GM18867 (cell line): ENCODE data around the gene THSD4.
"Not testable (repeated sequence)": the region's sequence is repeated elsewhere in the genome, so short reads cannot be mapped to it uniquely, and the experiment has no call there.

Source experiments
- ATAC-seq: cut with Tn5 transposase; IDR thresholded peaks from one replicate; pipeline ENCODE4 v1.9.1; 2021; ENCODE audit warnings: mild to moderate bottlenecking, moderate library complexity; ENCODE audit not compliant: unreplicated experiment

Gene THSD4

GRCh38 chr15:71145648-71146047, 30.4 kb downstream of the THSD4 start:
- ATAC-seq, result no peak

GRCh38 chr15:71146580-71146982, 31.3 kb downstream of the THSD4 start:
- ATAC-seq, result no peak

- no peak for ATAC-seq
These were observed 32.8 kb downstream of the THSD4 start for GRCh38 chr15:71148048-71148447.

GRCh38 chr15:71149646-71150557, 34.6 kb downstream of the THSD4 start:
- ATAC-seq, result no peak

GRCh38 chr15:71151081-71151480, 35.8 kb downstream of the THSD4 start:
- no peak for ATAC-seq

DNA sequence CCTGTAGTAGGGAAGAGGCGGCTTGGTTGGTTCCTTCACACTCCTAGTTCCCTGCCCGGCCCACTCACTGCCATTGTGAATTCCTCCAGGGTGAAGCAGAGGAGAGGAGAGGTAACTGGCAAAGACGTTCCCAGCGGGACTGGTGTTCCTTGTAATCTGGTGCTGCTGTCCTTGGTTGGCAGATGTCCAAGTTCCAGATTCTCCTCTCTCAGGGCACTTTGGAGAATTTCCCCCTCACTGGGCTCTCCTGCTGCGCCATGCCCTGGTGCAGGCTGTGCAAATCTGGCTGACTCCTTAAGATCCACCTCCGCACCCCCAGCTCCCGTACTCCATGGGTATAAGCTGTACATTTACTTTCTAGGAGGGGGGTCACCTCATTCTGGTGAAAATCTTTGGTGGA, 37.3 kb downstream of the THSD4 start:
- no peak for ATAC-seq

- no peak for ATAC-seq
These were observed 38.7 kb downstream of the THSD4 start for GRCh38 chr15:71153823-71154524.

GRCh38 chr15:71154607-71155200, 39.4 kb downstream of the THSD4 start:
- no peak for ATAC-seq

DNA sequence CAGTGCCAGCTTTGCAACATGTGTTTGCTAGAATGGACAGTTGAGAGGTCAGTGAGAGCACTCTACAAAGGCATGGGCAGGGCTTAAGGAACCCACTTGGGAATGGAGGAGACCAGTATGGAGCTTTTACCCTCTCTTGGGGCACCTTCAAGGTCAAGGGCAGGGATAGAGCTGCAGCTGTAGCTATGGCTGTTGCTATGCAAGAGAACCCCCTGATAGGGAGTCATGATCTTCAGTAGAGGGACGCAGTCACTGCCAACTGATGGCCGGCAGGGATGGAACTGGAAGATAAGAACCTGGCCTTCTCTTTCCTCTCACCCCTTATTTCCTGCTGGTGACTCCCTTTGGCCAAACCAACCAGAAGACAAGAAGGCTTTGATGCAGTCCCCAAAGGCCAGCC, 40.3 kb downstream of the THSD4 start:
- ATAC-seq, result no peak

DNA sequence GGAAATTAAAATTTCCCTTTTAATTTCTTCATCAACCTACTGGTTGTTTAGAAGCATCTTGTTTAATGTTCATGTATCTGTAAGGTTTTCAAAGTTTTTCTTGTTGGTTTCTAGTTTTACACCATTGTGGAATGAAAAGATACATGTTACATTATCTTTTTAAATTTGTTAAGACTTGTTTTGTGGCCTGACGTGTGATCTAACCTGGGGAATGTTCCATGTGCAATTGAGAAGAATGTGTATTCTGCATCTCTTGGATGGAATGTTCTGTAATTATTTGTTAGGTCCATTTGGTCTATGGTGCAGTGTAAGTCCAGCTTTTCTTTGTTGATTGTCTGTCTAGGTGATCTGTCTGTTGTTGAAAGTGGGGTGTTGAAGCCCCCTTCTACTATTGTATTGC, 45.7 kb downstream of the THSD4 start:
- no peak for ATAC-seq

- no peak for ATAC-seq
These were observed 47.0 kb downstream of the THSD4 start for GRCh38 chr15:71162309-71162708.

- not testable (repeated sequence) for ATAC-seq
These were observed 49.3 kb downstream of the THSD4 start for GRCh38 chr15:71164606-71165005.

GRCh38 chr15:71167445-71168165, 52.3 kb downstream of the THSD4 start:
- ATAC-seq, result no peak

DNA sequence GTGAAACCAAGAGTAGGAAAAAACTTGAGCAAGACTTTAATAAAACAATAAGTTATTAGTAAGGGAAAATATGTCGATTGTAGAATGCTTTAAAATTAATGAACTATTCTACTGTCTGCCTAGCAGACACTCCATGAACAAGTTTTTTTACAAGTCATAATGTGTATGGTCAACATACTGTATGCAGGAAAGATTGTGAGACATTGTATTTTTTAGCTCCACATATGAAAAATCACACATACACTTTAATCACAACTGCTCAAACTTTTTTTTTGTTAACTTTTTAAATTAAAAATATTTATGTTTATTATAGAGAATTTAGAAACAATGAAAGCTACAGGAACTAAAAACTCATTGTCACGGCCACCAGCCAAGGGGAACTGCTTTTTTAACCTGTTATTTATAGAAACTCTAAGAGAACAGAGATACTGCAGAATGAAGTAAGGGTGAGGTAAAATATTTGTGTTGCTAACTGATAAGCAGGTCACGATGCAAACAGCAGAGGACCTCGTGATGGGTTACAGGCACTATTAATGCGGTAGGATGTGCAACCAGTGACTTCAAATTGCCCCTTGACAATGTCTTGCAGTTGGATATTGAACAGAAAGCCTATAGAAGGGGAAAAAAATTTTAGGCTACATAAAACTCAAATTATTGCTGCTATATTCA, 53.0 kb downstream of the THSD4 start:
- no peak for ATAC-seq

- ATAC-seq, result no peak
These were observed 54.9 kb downstream of the THSD4 start for GRCh38 chr15:71170163-71170562.

DNA sequence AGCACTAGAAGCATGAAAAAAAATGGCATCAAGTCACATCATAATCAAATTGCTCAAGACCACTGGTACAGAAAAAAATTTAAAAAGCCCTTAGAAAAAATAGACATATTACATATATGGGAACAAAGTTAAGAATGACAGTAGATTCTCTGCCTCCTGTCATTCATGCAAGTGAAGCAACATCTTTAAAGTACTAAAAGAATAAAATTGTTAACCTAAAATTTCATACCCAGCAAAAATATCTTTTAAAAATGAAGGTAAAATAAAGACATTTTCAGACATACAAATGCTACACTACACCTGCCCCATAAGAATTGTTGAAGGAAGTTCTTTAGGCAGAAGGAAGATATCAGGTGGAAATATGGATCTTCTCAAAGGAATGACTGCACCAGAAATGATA, 55.9 kb downstream of the THSD4 start:
- ATAC-seq, result no peak

GRCh38 chr15:71174360-71174759, 59.1 kb downstream of the THSD4 start:
- not testable (repeated sequence) for ATAC-seq

DNA sequence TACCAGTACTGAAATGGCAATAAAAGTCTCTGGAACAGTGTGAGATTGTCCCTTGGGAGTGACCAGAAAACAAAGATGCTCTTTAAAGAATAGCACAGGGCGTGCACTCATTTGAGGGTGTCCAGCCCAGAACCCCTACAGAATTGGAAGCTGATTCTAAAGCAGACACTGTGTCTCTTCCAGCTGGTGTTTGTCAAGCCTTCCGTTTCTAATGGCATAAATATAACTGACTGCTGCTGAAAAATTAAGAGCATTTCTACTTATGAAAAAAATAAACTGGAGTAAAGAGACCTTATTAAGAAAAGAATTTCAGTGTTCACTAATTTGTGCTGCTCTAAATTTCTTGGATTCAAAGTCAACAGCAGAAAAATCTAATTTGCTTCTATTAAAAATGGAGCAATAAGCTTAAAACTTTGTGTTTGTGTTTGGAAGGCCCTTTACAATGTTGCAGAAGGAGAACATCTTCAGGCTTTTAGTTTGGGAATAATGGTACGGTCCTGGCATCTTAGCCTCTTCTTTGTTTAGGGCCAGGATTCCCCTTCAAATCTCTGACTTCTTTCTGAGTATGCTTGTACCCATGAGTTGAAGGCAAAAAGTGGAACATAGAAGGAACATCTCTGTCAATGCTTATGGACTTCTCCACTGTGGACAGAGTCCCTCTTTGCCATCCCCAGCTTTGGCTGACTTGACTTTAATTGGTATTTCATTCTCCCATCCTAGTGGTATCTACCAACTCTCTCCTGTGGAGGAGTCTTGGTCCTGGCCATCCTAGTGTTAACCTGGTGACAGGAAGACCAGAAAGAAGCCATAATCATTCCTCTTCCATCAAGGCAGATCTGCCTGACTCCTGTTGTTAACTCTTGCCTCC, 65.9 kb downstream of the THSD4 start:
- ATAC-seq, result no peak

- no peak for ATAC-seq
These were observed 67.3 kb downstream of the THSD4 start for GRCh38 chr15:71182522-71182921.

DNA sequence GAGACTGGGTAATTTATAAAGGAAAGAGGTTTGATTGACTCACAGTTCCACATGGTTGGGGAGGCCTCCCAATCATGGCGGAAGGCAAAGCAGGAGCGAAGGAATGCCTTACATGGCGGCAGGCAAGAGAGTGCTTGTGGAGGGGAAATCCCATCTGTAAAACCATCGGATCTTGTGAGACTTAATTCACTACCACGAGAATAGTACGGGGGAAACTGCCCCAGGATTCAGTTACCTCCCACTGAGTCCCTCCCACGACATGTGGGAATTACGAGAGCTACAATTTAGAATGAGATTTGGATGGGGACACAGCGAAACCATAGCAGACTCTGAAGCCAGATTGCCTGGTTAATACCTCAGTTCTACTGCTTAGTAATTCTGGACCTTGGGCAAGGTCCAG, 67.8 kb downstream of the THSD4 start:
- no peak for ATAC-seq
